ENCODE data around the gene TFCP2L1.

The TFCP2L1 gene

GRCh38 chr2:121191191-121192170 lies 93.5 kb downstream of the TFCP2L1 start:
- no peak for TF ChIP-seq CTCF (IDR thresholded peaks at IDR 0.05; ENCODE audit: low read depth, low read length, missing control alignments)
- no peak overlapping the region for H3K4me3 ChIP-seq (ENCODE audit: low read depth, low read length)
- no peak for DNase-seq (ENCODE audit: low read depth)

- no peak for TF ChIP-seq CTCF (IDR thresholded peaks at IDR 0.05; ENCODE audit: low read depth, low read length, missing control alignments)
- H3K4me3 ChIP-seq (ENCODE audit: low read depth, low read length) = no peak overlapping the region
- DNase-seq (ENCODE audit: low read depth) = no peak
These were observed 95.2 kb downstream of the TFCP2L1 start for GRCh38 chr2:121189661-121190381.

GRCh38 chr2:121189011-121189410 lies 96.0 kb downstream of the TFCP2L1 start:
- no peak for DNase-seq (ENCODE audit: low read depth)
- no peak overlapping the region for H3K4me3 ChIP-seq (ENCODE audit: low read depth, low read length)
- no peak for TF ChIP-seq CTCF (IDR thresholded peaks at IDR 0.05; ENCODE audit: low read depth, low read length, missing control alignments)

- no peak for TF ChIP-seq CTCF (IDR thresholded peaks at IDR 0.05; ENCODE audit: low read depth, low read length, missing control alignments)
- no peak for DNase-seq (ENCODE audit: low read depth)
- no peak overlapping the region for H3K4me3 ChIP-seq (ENCODE audit: low read depth, low read length)
These were observed 97.0 kb downstream of the TFCP2L1 start for GRCh38 chr2:121187982-121188411.

DNA sequence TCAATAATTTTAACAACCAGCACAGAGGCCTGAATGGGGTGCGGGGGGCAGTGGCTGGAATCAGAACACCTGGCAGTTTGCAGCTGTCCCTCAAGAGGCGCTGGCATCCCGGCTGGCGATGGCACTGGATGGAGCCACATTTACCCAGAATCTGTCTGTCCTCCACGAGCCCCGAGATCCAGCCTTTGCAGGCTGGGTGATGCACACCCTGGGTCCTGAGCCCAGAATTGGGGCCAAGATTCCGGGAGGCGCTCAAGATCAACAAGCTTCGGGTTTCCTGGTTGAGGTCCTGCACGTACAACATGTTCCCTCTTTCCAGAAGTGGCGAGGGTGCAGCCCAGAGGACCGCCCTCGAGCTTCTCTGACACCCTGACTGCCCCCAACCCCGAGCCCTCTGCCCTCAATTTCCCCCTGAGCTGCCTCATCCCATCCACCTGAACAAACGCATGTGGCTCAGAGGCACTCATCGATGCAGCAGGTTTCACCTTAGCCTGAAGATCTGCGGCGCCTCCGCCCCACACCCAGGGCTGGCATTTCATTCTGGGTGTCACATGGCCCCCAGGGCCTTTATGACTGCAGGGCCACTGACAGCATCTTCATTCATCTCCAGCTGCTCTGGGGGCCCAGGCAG lies 97.5 kb downstream of the TFCP2L1 start:
- no peak for DNase-seq (ENCODE audit: low read depth)
- H3K4me3 ChIP-seq (ENCODE audit: low read depth, low read length) = no peak overlapping the region
- no peak for TF ChIP-seq CTCF (IDR thresholded peaks at IDR 0.05; ENCODE audit: low read depth, low read length, missing control alignments)

- no peak for TF ChIP-seq CTCF (IDR thresholded peaks at IDR 0.05; ENCODE audit: low read depth, low read length, missing control alignments)
- no peak for DNase-seq (ENCODE audit: low read depth)
- H3K4me3 ChIP-seq (ENCODE audit: low read depth, low read length) = no peak overlapping the region
These were observed 98.7 kb downstream of the TFCP2L1 start for GRCh38 chr2:121186261-121186660.
